Endodermal cell (in vitro differentiated cells): ENCODE results near the gene LRP8. TPM values are rescaled to one million over a fixed set of nuclear protein-coding genes. Genes with fewer than 3 reads are reported as not detected.

Experiments
- DNase-seq: peaks from one replicate; pipeline ENCODE4 v3.0.0-alpha.2; 2017
- H3K27ac ChIP-seq: 2 replicates; pipeline ENCODE4 v1.5.1; 2013; ENCODE audit warnings: mild to moderate bottlenecking, low read depth, low read length, moderate library complexity
- H3K27me3 ChIP-seq: 2 replicates; pipeline ENCODE4 v1.6.1; 2013; ENCODE audit warnings: mild to moderate bottlenecking, low read length, moderate library complexity; ENCODE audit not compliant: insufficient read depth, control insufficient read depth, poor library complexity, severe bottlenecking
- H3K36me3 ChIP-seq: 2 replicates; pipeline ENCODE4 v1.7.0; 2013; ENCODE audit warnings: mild to moderate bottlenecking, low read length, moderate library complexity; ENCODE audit not compliant: control insufficient read depth, insufficient read depth
- H3K4me1 ChIP-seq: one replicate; pipeline ENCODE4 v1.7.0; 2013; ENCODE audit warnings: low read length; ENCODE audit not compliant: control insufficient read depth, insufficient read depth
- H3K4me3 ChIP-seq: 2 replicates; pipeline ENCODE4 v1.5.1; 2013; ENCODE audit warnings: mild to moderate bottlenecking, low read length, moderate library complexity
- H3K9ac ChIP-seq: 2 replicates; pipeline ENCODE4 v1.6.1; 2013; ENCODE audit warnings: mild to moderate bottlenecking, low read length, moderate library complexity; ENCODE audit not compliant: poor library complexity, severe bottlenecking; ENCODE audit errors: extremely low read depth
- H3K9me3 ChIP-seq: 2 replicates; pipeline ENCODE4 v1.6.1; 2013; ENCODE audit warnings: mild to moderate bottlenecking, low read length, moderate library complexity; ENCODE audit not compliant: control insufficient read depth
- H3K27ac Mint-ChIP-seq: 2 replicates; pipeline ENCODE4 v1.8.0; 2020; ENCODE audit warnings: mixed read lengths
- H3K27me3 Mint-ChIP-seq: 2 replicates; pipeline ENCODE4 v1.8.0; 2021; ENCODE audit warnings: mild to moderate bottlenecking, mixed read lengths; ENCODE audit not compliant: insufficient read depth
- H3K36me3 Mint-ChIP-seq: 2 replicates; pipeline ENCODE4 v1.8.0; 2020; ENCODE audit warnings: low read depth, mixed read lengths
- H3K4me1 Mint-ChIP-seq: 2 replicates; pipeline ENCODE4 v1.8.0; 2020; ENCODE audit warnings: mixed read lengths
- H3K4me3 Mint-ChIP-seq: 2 replicates; pipeline ENCODE4 v1.8.0; 2020; ENCODE audit warnings: mild to moderate bottlenecking, moderate library complexity, mixed read lengths
- H3K9me3 Mint-ChIP-seq: 2 replicates; pipeline ENCODE4 v1.8.0; 2020; ENCODE audit warnings: mild to moderate bottlenecking, mixed read lengths
- CTCF ChIP-seq: fragments of 200-600 bp; sonication (generic); conservative IDR thresholded peaks from 2 replicates; pipeline ENCODE4 v1.5.0; 2021; ENCODE audit warnings: antibody characterized with exemption, mild to moderate bottlenecking
- WGBS, 2 experiments: methylation state at CpG; one replicate each; pipeline versions ENCODE4 v1.1.5 to v1.1.7; 2013; ENCODE audit warnings: missing lambda C conversion rate in 2 of 2, mixed read lengths in 1 of 2; ENCODE audit not compliant: insufficient coverage in 1 of 2, insufficient read length in 1 of 2; 5-methylcytosine and 5-hydroxymethylcytosine counted together
- long read RNA-seq, 4 experiments: library from polyadenylated mRNA in 2 of 4; library from RNA in 1 of 4; library from capped mRNA in 1 of 4; stranded (forward) in 3 of 4; unstranded in 1 of 4; transcript quantifications; one replicate each; pipeline ENCODE4 v2.0.0, GENCODE V29; 2020 to 2021; ENCODE audit warnings: inconsistent platforms in 1 of 4
- polyA plus RNA-seq, 2 experiments: library from polyadenylated mRNA; stranded (reverse); fragments of 50-300 nt; gene quantifications; one replicate each; pipeline ENCODE4 v1.2.3, GENCODE V29; 2013
- total RNA-seq, 2 donors: library from RNA; stranded (reverse); fragmentation: NEBNext Ultra II Directional in 1 of 2; extraction: Animal tissue kit (Norgen Biotek cat#: 25700) in 1 of 2; gene quantifications; 2 replicates in 1 of 2; 3 replicates in 1 of 2; pipeline ENCODE4 v1.2.1, GENCODE V29; 2021

LRP8 gene
- 10 to 100 TPM; 29.1 to 39.6 TPM for total RNA-seq
- 35.6 TPM for polyA plus RNA-seq (2013, experiment 1 of 2)
- 29.0 TPM for polyA plus RNA-seq (2013, experiment 2 of 2)
- long read RNA-seq, experiment 1, partial matches to known transcripts = 0 of 6 reads
- long read RNA-seq, experiment 1, other reads (novel, unspliced or antisense) = 6 of 6 reads
- long read RNA-seq, experiment 2, full-length matches to known transcripts = 9 of 52 reads
- long read RNA-seq, experiment 2, partial matches to known transcripts = 3 of 52 reads
- long read RNA-seq, experiment 2, other reads (novel, unspliced or antisense) = 40 of 52 reads
- long read RNA-seq, experiment 3, partial matches to known transcripts = 6 of 9 reads
- long read RNA-seq, experiment 3, other reads (novel, unspliced or antisense) = 3 of 9 reads
- long read RNA-seq, experiment 4, partial matches to known transcripts = 0 of 1 reads
- long read RNA-seq, experiment 4, other reads (novel, unspliced or antisense) = 1 of 1 reads

- TF ChIP-seq CTCF = no peak
- Histone ChIP-seq H3K27me3 (no peaks in the 10 kb centered on the region), H3K27ac (peak within 1 kb of the TSS; percentile 81), H3K4me1 (peaks cover 11% of the 10 kb centered on the region), H3K9me3 (no peaks in the 10 kb centered on the region), H3K9ac (peak within 1 kb of the TSS; percentile 44), H3K4me3 (peak within 1 kb of the TSS; percentile 88), H3K36me3 (peaks cover 20% of the 10 kb centered on the region)
- Mint-ChIP-seq H3K36me3 (peaks cover 24% of the 10 kb centered on the region), H3K4me3 (peak within 1 kb of the TSS; percentile 81), H3K9me3 (no peaks in the 10 kb centered on the region), H3K27me3 (peaks cover 11% of the 10 kb centered on the region), H3K27ac (peak within 1 kb of the TSS; percentile 96), H3K4me1 (peaks cover 29% of the 10 kb centered on the region)
- DNase-seq = peak; percentile 91
- WGBS, 2 experiments = 0 to 1% methylated on average over 12 to 47 of the region's 47 CpGs
Observed at GRCh38 chr1:53328009-53328461, at the start of gene LRP8. TSS of gene LRP8 (minus strand) at chr1:53328070. CDS start at chr1:53327912, 158 bp downstream.

- Mint-ChIP-seq H3K4me1 (peaks cover 18% of the 10 kb centered on the region), H3K27me3 (peaks cover 53% of the 10 kb centered on the region), H3K27ac (no peak overlapping the region), H3K4me3 (no peak overlapping the region), H3K36me3 (no peaks in the 10 kb centered on the region), H3K9me3 (no peaks in the 10 kb centered on the region)
- H3K4me3 ChIP-seq = no peak overlapping the region
- 92 to 93% methylated on average over 13 of the region's 13 CpGs for WGBS, 2 experiments
- peaks cover 13% of the 10 kb centered on the region for H3K27me3 ChIP-seq
- H3K27ac ChIP-seq = no peak overlapping the region
- H3K9me3 ChIP-seq = no peaks in the 10 kb centered on the region
- no peak for TF ChIP-seq CTCF
- H3K36me3 ChIP-seq = peaks cover 5% of the 10 kb centered on the region
- peak; percentile 42 for DNase-seq
- H3K9ac ChIP-seq = no peak overlapping the region
- H3K4me1 ChIP-seq = no peaks in the 10 kb centered on the region
Observed at GRCh38 chr1:53377438-53377841, 49.6 kb upstream of the LRP8 start.

DNA sequence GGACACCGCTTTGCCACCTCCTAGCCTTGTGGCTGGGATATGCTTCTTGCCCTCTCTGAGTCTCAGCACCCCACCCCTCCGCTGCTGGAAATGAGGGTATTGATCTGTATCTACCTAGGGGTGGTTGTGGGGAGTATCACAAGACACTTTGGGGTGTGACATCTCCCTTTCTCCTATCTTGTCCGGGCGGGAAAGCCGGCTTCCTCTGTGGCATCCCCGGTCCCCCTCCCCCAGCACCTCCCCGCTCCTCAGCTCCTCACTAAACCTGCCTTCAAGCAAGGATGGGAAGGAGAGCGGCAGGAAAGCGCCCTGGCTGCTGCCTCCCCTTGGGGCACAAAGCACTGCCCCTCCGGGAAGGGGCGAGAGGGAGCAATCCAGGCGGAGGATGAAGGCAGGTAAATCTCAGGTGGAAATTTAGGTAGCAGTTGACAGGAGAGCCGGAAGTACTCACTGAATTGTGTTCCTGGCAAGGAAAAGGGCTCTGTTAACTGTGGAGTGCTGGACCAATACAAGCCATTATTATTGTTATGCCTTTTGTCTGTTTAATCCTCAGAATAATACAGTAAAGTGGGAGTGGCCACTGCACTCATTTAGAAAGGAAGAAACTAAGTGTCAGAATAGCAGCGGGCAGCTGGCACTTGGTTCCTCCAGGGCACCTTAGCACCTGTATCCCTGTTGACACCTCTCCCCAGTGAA, 49.0 kb upstream of the LRP8 start:
- Mint-ChIP-seq H3K4me3 (no peak overlapping the region), H3K4me1 (peaks cover 18% of the 10 kb centered on the region), H3K36me3 (no peaks in the 10 kb centered on the region), H3K27me3 (peaks cover 47% of the 10 kb centered on the region), H3K9me3 (no peaks in the 10 kb centered on the region), H3K27ac (no peak overlapping the region)
- DNase-seq = peak; percentile 59
- no peaks in the 10 kb centered on the region for H3K4me1 ChIP-seq
- H3K36me3 ChIP-seq = peaks cover 5% of the 10 kb centered on the region
- H3K9me3 ChIP-seq = no peaks in the 10 kb centered on the region
- H3K27ac ChIP-seq = no peak overlapping the region
- no peak overlapping the region for H3K4me3 ChIP-seq
- 82 to 100% methylated on average over 3 to 13 of the region's 14 CpGs for WGBS, 2 experiments
- H3K27me3 ChIP-seq = peaks cover 7% of the 10 kb centered on the region
- H3K9ac ChIP-seq = no peak overlapping the region
- TF ChIP-seq CTCF = no peak
